ENCODE results near the gene CD38.

CD38 gene

DNA sequence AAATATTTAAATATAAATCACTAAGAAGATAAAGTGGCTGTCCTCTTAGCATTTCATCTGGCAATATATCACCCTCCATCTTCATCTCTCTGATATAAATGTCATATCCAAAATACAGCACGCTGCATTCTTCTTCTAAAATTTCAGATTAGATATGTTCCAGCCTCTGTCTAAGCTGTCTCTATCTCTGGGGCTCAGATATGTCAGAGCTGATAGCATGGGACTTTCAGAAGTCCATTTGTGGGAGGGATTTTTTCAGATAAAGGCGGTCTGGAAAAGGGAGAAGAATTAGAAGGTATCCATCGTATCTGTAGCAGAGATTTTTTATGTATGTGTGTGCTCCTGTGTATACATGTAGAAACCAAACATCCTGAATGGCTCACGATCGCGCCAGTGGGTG lies 25.0 kb upstream of the CD38 start:
- TF ChIP-seq TAF1 (IDR thresholded peaks at IDR 0.05; ENCODE audit: borderline replicate concordance, insufficient read depth, low read length) (no peak), FOXP2 (optimal IDR thresholded peaks at IDR 0.05; ENCODE audit: borderline replicate concordance, extremely low read depth, extremely low read length, insufficient read depth) (no peak), SIN3A (IDR thresholded peaks at IDR 0.05; ENCODE audit: borderline replicate concordance, insufficient read depth, low read length) (no peak), POLR2AphosphoS5 (IDR thresholded peaks at IDR 0.05; ENCODE audit: low read depth, low read length) (no peak)
- TF ChIP-seq, protein P1, sequence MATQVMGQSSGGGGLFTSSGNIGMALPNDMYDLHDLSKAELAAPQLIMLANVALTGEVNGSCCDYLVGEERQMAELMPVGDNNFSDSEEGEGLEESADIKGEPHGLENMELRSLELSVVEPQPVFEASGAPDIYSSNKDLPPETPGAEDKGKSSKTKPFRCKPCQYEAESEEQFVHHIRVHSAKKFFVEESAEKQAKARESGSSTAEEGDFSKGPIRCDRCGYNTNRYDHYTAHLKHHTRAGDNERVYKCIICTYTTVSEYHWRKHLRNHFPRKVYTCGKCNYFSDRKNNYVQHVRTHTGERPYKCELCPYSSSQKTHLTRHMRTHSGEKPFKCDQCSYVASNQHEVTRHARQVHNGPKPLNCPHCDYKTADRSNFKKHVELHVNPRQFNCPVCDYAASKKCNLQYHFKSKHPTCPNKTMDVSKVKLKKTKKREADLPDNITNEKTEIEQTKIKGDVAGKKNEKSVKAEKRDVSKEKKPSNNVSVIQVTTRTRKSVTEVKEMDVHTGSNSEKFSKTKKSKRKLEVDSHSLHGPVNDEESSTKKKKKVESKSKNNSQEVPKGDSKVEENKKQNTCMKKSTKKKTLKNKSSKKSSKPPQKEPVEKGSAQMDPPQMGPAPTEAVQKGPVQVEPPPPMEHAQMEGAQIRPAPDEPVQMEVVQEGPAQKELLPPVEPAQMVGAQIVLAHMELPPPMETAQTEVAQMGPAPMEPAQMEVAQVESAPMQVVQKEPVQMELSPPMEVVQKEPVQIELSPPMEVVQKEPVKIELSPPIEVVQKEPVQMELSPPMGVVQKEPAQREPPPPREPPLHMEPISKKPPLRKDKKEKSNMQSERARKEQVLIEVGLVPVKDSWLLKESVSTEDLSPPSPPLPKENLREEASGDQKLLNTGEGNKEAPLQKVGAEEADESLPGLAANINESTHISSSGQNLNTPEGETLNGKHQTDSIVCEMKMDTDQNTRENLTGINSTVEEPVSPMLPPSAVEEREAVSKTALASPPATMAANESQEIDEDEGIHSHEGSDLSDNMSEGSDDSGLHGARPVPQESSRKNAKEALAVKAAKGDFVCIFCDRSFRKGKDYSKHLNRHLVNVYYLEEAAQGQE (IDR thresholded peaks at IDR 0.05; ENCODE audit: insufficient read depth in 1 of 2, low read depth in 2 of 2, low read length in 2 of 2) = no peak

DNA sequence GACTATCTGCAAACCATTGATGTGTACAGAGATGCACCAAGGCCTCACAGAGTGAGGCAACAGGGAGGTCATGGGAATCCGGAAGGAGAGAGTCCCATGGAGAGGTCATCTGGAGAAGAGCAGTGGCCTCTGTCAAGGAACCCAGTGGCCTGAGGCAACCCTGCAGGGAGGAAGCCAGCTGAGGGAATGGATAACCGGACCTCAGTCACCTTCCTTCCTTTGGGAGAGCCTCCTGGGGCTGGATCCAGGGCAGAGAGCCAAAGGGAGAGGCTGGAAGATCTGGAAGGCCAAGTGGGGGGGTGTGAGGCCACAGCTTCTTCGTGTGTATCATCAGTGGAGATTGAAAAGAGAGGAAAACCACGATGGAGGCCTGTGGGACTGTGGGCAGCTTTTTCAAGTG lies 24.3 kb upstream of the CD38 start:
- TF ChIP-seq FOXP2 (optimal IDR thresholded peaks at IDR 0.05; ENCODE audit: borderline replicate concordance, extremely low read depth, extremely low read length, insufficient read depth) = peak; percentile 35
- no peak for TF ChIP-seq SIN3A (IDR thresholded peaks at IDR 0.05; ENCODE audit: borderline replicate concordance, insufficient read depth, low read length)
- TF ChIP-seq, protein P1 (IDR thresholded peaks at IDR 0.05; ENCODE audit: insufficient read depth in 1 of 2, low read depth in 2 of 2, low read length in 2 of 2) = no peak

DNA sequence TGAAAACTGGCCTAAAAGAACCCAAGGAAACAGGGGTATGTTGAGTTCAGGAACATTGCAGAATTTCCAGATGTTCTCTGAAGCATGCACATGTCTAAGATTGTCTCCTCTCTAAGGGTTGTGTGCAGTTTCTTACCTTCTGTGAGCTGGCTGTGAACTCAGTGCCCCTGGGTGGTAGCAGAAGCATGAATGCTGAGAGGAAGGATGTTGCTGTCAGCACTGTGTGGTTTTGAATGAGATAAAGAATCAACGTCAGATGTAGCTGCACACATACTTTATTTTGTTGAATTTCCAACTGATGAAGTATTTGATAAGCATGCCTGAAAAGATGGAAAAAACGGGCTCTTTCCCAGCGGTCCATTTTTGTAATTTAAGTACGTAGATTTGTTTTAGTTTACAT lies 23.8 kb upstream of the CD38 start:
- TF ChIP-seq SIN3A (IDR thresholded peaks at IDR 0.05; ENCODE audit: borderline replicate concordance, insufficient read depth, low read length) (no peak), POLR2AphosphoS5 (IDR thresholded peaks at IDR 0.05; ENCODE audit: low read depth, low read length) (no peak), TAF1 (IDR thresholded peaks at IDR 0.05; ENCODE audit: borderline replicate concordance, insufficient read depth, low read length) (no peak), FOXP2 (optimal IDR thresholded peaks at IDR 0.05; ENCODE audit: borderline replicate concordance, extremely low read depth, extremely low read length, insufficient read depth) (no peak)
- TF ChIP-seq, protein P1 (IDR thresholded peaks at IDR 0.05; ENCODE audit: insufficient read depth in 1 of 2, low read depth in 2 of 2, low read length in 2 of 2) = no peak

DNA sequence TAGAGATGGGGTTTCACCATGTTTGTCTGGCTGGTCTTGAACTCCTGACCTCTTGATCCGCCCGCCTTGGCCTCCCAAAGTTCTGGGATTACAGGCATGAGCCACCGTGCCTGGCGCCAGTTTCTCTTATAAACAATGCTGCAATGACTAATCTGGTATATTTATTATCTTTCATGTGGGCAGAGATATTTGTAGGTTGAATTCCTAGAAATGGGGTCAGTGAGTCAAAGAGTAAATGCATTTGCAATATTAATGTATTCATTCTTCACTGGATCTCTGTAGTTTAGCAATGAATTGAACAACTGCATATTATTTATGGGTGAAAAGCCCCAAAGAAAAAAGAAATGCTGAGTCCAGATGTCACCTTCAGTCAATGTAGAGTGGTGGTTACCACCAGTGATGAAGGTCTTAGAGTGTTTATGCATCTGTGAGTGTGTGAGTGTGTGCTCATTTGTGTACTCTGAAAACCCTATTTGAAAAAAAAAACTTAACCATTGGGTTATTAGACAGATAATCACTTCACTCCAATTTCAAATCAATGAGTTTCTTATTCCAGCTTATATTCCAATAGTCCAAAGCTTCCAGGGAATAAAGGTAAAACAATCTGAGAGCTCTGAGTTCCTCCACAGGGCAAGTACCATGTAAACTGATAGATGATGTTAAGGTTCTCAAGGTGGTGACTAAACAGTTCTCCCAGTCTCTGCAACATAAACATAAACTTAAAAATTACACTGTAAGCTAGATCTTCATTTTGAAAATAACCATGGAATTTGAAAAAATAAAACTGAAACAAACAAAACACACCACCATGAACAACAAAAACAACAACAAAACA lies 22.6 kb upstream of the CD38 start:
- TF ChIP-seq FOXP2 (optimal IDR thresholded peaks at IDR 0.05; ENCODE audit: borderline replicate concordance, extremely low read depth, extremely low read length, insufficient read depth) (no peak), TAF1 (IDR thresholded peaks at IDR 0.05; ENCODE audit: borderline replicate concordance, insufficient read depth, low read length) (no peak)

DNA sequence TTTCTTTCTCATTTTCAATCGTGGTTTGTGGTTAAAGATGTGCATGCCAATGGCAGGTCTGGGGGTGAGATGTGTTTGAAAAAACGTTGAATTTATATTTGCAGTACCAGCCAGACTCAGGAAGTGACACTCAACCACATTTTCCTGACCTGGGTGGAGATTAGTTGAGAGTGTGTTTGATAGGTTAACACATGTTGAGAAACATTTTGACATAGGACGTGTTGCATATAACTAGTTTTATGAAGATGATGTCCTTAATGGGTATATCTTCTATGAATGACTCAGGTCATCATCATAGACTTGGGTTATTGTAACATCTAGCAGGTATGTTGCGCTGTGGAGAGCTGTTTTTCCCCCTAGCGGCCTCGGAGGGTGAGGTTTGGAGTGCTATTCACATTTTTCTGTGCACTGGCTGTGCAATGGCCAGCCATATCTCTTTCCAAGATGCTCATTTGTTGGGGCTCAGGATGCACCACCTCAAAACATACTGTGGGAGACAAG lies 21.7 kb upstream of the CD38 start:
- TF ChIP-seq FOXP2 (optimal IDR thresholded peaks at IDR 0.05; ENCODE audit: borderline replicate concordance, extremely low read depth, extremely low read length, insufficient read depth) (no peak), POLR2AphosphoS5 (IDR thresholded peaks at IDR 0.05; ENCODE audit: low read depth, low read length) (no peak), SIN3A (IDR thresholded peaks at IDR 0.05; ENCODE audit: borderline replicate concordance, insufficient read depth, low read length) (no peak), TAF1 (IDR thresholded peaks at IDR 0.05; ENCODE audit: borderline replicate concordance, insufficient read depth, low read length) (no peak)
- TF ChIP-seq, protein P1 (IDR thresholded peaks at IDR 0.05; ENCODE audit: insufficient read depth in 1 of 2, low read depth in 2 of 2, low read length in 2 of 2) = no peak

Measured in PFSK-1 (cell line).